Activated CD8-positive, alpha-beta T cell treated with anti-CD3 and anti-CD28 coated beads, Interleukin-2, amount 10 ng/mL, durations not matched to agents 7 days and 5 days (primary cell): ENCODE results near the gene CDIP1. TPM values are rescaled to one million over a fixed set of nuclear protein-coding genes. Genes with fewer than 3 reads are reported as not detected.

ENCODE experiments used
- ATAC-seq: fragments of 150-1000 bp; cut with Tn5 transposase; one replicate; pipeline ENCODE4 v1.10.0; 2021; ENCODE audit warnings: moderate library complexity
- CTCF ChIA-PET: fragments of 350-600 bp; sonication (Branson Sonifier 250); formaldehyde crosslinking; loops from one replicate; lab custom pipeline; 2021; ENCODE audit warnings: antibody characterized with exemption; lab: Charles Lee
- POLR2A ChIA-PET: fragments of 350-600 bp; sonication (Branson Sonifier 250); formaldehyde crosslinking; loops from one replicate; lab custom pipeline; 2021; ENCODE audit warnings: antibody characterized with exemption; lab: Charles Lee
- DNase-seq: peaks from one replicate; pipeline ENCODE4 v3.0.0-alpha.2; 2020
- H3K27ac Mint-ChIP-seq: one replicate; pipeline ENCODE4 v1.8.0; 2021; ENCODE audit warnings: mild to moderate bottlenecking, mixed read lengths
- H3K27me3 Mint-ChIP-seq: one replicate; pipeline ENCODE4 v1.8.0; 2021; ENCODE audit warnings: low read depth, mixed read lengths
- H3K36me3 Mint-ChIP-seq: one replicate; pipeline ENCODE4 v1.8.0; 2021; ENCODE audit warnings: low read depth, mixed read lengths
- H3K4me1 Mint-ChIP-seq: one replicate; pipeline ENCODE4 v1.8.0; 2021; ENCODE audit warnings: low read depth, mixed read lengths
- H3K4me3 Mint-ChIP-seq: one replicate; pipeline ENCODE4 v1.8.0; 2021; ENCODE audit warnings: mild to moderate bottlenecking, mixed read lengths
- H3K9me3 Mint-ChIP-seq: one replicate; pipeline ENCODE4 v1.8.0; 2022; ENCODE audit warnings: mixed read lengths; ENCODE audit not compliant: insufficient read depth
- total RNA-seq, 2 experiments: library from RNA; stranded (reverse); gene quantifications; one replicate each; pipeline ENCODE4 v1.2.3, GENCODE V29; 2021

The CDIP1 gene
- total RNA-seq, 2 experiments from 2014 or later = 44.0 to 48.7 TPM

DNA sequence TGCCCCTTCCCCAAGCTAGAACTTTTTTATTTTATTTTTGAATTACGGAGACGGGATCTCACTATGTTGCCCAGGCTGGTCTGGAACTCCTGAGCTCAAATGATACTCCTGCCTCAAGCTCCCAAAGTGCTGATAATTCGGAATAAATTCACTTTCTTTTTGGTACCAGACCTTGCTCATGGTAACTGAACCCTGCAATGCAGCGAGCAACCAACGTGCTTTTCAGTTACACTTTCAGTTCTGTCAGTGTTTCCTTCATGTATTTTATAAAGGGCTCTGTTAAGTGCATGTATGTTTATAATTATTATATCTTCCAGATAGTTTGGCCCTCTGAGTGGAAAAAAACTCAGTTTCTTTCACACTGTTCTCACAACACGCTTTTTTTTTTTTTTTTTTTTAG lies 31.5 kb upstream of the CDIP1 start:
- no peaks in the 10 kb centered on the region for H3K9me3 Mint-ChIP-seq
- no peak overlapping the region for H3K27ac Mint-ChIP-seq
- peaks cover 2% of the 10 kb centered on the region for H3K27me3 Mint-ChIP-seq
- POLR2A ChIA-PET = no interaction called here
- CTCF ChIA-PET = interaction anchor here (0.7 to 1.7 kb wide), 4 partner anchors 14 to 63 kb away, joined by 3 to 5 read pairs (median 4); partner anchors contain the start of gene C16orf96
- ATAC-seq (no peak), DNase-seq (no peak)
- H3K36me3 Mint-ChIP-seq = no peaks in the 10 kb centered on the region
- H3K4me3 Mint-ChIP-seq = no peak overlapping the region
- H3K4me1 Mint-ChIP-seq = peaks cover 16% of the 10 kb centered on the region

- Mint-ChIP-seq H3K36me3 (no peaks in the 10 kb centered on the region), H3K4me3 (no peak overlapping the region), H3K27ac (no peak overlapping the region), H3K27me3 (peaks cover 2% of the 10 kb centered on the region), H3K4me1 (peaks cover 8% of the 10 kb centered on the region), H3K9me3 (no peaks in the 10 kb centered on the region)
- DNase-seq (no peak), ATAC-seq (no peak)
- CTCF ChIA-PET = no interaction called here
- POLR2A ChIA-PET = interaction anchor here (0.6 kb wide), 1 partner anchor 1135 kb away, joined by 3 read pairs; no protein-coding TSS in a partner anchor
Measured at GRCh38 chr16:4566144-4566543, 27.6 kb upstream of the CDIP1 start.

DNA sequence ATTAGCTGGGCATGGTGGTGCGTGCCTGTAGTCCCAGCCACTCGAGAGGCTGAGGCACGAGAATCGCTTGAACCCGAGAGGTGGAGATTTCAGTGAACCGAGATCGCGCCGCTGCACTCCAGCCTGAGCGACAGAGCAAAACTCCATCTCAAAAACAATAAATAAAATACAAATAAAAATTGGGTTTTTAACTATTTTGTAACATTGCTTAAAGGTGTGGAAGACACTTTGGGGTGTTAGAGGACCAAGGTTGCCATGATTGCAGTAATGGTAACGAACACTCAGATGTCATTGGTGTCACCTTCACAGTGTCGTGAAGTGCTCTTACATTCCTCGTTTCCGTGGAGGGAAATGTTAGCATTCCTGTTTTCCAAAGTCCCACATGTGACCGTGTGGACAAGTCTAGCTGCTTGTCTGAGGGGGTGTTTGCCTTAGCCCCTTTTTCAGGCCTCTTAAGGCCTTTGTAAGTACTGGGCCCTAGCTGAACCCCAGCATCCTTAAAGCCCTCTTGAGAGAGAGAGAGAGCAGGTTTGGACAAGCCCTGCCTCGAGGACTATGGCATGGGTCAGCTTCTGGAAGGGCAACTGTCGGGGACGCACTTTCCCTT lies 26.2 kb upstream of the CDIP1 start:
- H3K4me1 Mint-ChIP-seq = peaks cover 8% of the 10 kb centered on the region
- ATAC-seq (no peak), DNase-seq (no peak)
- no peak overlapping the region for H3K27ac Mint-ChIP-seq
- ChIA-PET CTCF (interaction anchor here (1.3 kb wide), 1 partner anchor 74 kb away, joined by 3 read pairs; no protein-coding TSS in a partner anchor), POLR2A (no interaction called here)
- H3K9me3 Mint-ChIP-seq = no peaks in the 10 kb centered on the region
- peaks cover 2% of the 10 kb centered on the region for H3K27me3 Mint-ChIP-seq
- H3K36me3 Mint-ChIP-seq = no peaks in the 10 kb centered on the region
- no peak overlapping the region for H3K4me3 Mint-ChIP-seq

GRCh38 chr16:4561596-4561995 lies 23.0 kb upstream of the CDIP1 start:
- Mint-ChIP-seq H3K9me3 (no peaks in the 10 kb centered on the region), H3K27me3 (peaks cover 2% of the 10 kb centered on the region), H3K36me3 (no peaks in the 10 kb centered on the region), H3K4me3 (no peak overlapping the region), H3K27ac (no peak overlapping the region), H3K4me1 (peaks cover 5% of the 10 kb centered on the region)
- POLR2A ChIA-PET = no interaction called here
- DNase-seq (no peak), ATAC-seq (no peak)
- CTCF ChIA-PET = interaction anchor here (1.5 kb wide), 1 partner anchor 56 kb away, joined by 4 read pairs; no protein-coding TSS in a partner anchor

- ATAC-seq = no peak
- no peak overlapping the region for H3K27ac Mint-ChIP-seq
- no peak for DNase-seq
- no peaks in the 10 kb centered on the region for H3K9me3 Mint-ChIP-seq
- ChIA-PET CTCF (no interaction called here), POLR2A (no interaction called here)
- H3K27me3 Mint-ChIP-seq = peaks cover 5% of the 10 kb centered on the region
- no peaks in the 10 kb centered on the region for H3K36me3 Mint-ChIP-seq
- H3K4me3 Mint-ChIP-seq = no peak overlapping the region
- H3K4me1 Mint-ChIP-seq = no peaks in the 10 kb centered on the region
Measured at GRCh38 chr16:4557973-4558372, 19.4 kb upstream of the CDIP1 start.

- no peaks in the 10 kb centered on the region for H3K4me1 Mint-ChIP-seq
- no peak overlapping the region for H3K4me3 Mint-ChIP-seq
- H3K27me3 Mint-ChIP-seq = peaks cover 14% of the 10 kb centered on the region
- DNase-seq (no peak), ATAC-seq (no peak)
- no peaks in the 10 kb centered on the region for H3K36me3 Mint-ChIP-seq
- POLR2A ChIA-PET = no interaction called here
- CTCF ChIA-PET = interaction anchor here (1.0 to 1.3 kb wide), 3 partner anchors 14 to 81 kb away, joined by 3 read pairs; partner anchors contain the start of gene HMOX2
- no peaks in the 10 kb centered on the region for H3K9me3 Mint-ChIP-seq
- H3K27ac Mint-ChIP-seq = no peak overlapping the region
Measured at GRCh38 chr16:4556580-4556979, 18.0 kb upstream of the CDIP1 start.

DNA sequence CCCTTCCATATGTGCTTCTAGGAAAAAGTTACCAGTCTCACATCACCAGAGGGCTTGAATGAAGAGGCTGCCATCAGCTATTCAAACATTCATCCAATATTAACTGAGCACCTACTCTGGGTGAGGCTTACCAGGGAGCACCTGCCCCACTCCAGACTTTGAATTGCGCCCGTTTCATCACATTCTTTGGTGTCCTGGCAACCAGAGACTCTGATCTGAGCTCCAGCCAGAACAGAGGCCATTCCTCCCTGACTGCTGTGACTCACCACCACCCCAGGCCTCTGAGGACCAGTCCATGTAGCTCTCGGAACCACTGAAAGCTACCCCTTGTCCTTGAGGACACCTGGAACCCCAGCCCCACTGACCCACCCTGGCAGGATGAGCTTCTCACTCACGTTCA lies 17.5 kb upstream of the CDIP1 start, which contains the start of gene C16orf96:
C16orf96 (plus strand) TSS at position 229 of the 400 bp plus-strand sequence; CDS start at position 379, 150 bp downstream.
- ChIA-PET CTCF (interaction anchor here (1.0 to 1.3 kb wide), 3 partner anchors 14 to 80 kb away, joined by 3 read pairs; partner anchors contain the start of gene HMOX2), POLR2A (no interaction called here)
- no peaks in the 10 kb centered on the region for H3K9me3 Mint-ChIP-seq
- DNase-seq (no peak), ATAC-seq (no peak)
- H3K4me3 Mint-ChIP-seq = no peak within 1 kb of the TSS
- no peak within 1 kb of the TSS for H3K27ac Mint-ChIP-seq
- H3K27me3 Mint-ChIP-seq = peaks cover 14% of the 10 kb centered on the region
- H3K4me1 Mint-ChIP-seq = no peaks in the 10 kb centered on the region
- no peaks in the 10 kb centered on the region for H3K36me3 Mint-ChIP-seq

- Mint-ChIP-seq H3K27me3 (peaks cover 12% of the 10 kb centered on the region), H3K36me3 (no peaks in the 10 kb centered on the region), H3K4me3 (no peak overlapping the region), H3K9me3 (no peaks in the 10 kb centered on the region), H3K4me1 (peaks cover 15% of the 10 kb centered on the region), H3K27ac (no peak overlapping the region)
- ChIA-PET POLR2A (no interaction called here), CTCF (interaction anchor here (0.7 to 9.0 kb wide), 3 partner anchors 22 to 47 kb away, joined by 3 to 159 read pairs (median 3); no protein-coding TSS in a partner anchor)
- DNase-seq (no peak), ATAC-seq (no peak)
Measured at GRCh38 chr16:4552541-4552940, 14.0 kb upstream of the CDIP1 start.

DNA sequence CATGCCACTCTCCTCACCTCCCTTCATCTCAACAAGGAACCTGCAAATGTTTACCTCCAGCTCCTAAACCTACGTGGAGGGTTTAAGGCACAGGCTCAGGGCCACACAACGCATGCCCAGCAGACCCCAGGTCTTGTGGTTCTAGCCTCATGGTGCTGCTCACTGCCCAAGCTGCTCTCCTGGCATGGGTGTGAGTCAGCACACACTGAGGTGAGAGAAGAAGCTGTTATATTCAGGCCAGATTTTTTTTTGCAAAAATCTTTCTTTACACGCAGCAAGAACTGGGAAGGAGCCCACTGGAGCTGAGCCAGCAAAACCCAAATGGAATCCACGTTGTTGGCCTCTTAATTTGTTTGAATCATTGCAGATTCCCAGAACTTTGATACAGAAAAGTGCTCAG lies 12.0 kb upstream of the CDIP1 start:
- no peak for DNase-seq
- no peaks in the 10 kb centered on the region for H3K9me3 Mint-ChIP-seq
- H3K27ac Mint-ChIP-seq = no peak overlapping the region
- peaks cover 16% of the 10 kb centered on the region for H3K4me1 Mint-ChIP-seq
- no peak overlapping the region for H3K4me3 Mint-ChIP-seq
- H3K36me3 Mint-ChIP-seq = no peaks in the 10 kb centered on the region
- CTCF ChIA-PET = interaction anchor here (1.3 to 9.0 kb wide), 6 partner anchors 13 to 297 kb away, joined by 3 to 159 read pairs (median 7); partner anchors contain the start of gene CDIP1
- POLR2A ChIA-PET = no interaction called here
- peaks cover 12% of the 10 kb centered on the region for H3K27me3 Mint-ChIP-seq
- ATAC-seq = no peak

DNA sequence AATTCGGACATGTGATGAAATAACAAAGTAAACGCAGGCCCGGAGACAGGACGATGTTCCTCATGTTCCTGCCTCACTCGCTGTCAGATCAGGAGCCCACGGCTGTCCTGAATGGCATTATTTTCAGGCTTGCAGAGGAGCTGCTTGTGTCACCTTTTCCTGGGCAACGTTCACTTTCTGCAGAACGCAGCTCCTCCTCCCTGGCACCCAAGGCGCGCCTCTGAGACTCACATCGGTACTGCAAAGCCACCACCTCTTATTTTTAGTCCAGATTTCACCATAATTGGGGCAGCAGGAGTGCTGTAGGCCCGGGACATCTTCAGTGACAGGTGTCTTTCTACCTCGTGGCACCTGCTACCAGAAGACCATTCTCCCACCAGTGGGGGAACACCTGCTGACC lies 9.6 kb upstream of the CDIP1 start:
- ATAC-seq (no peak), DNase-seq (no peak)
- Mint-ChIP-seq H3K36me3 (no peaks in the 10 kb centered on the region), H3K27me3 (peaks cover 10% of the 10 kb centered on the region), H3K9me3 (no peaks in the 10 kb centered on the region), H3K27ac (no peak overlapping the region), H3K4me1 (peaks cover 16% of the 10 kb centered on the region), H3K4me3 (no peak overlapping the region)
- ChIA-PET POLR2A (interaction anchor here (0.6 to 1.9 kb wide), 2 partner anchors 43 to 72 kb away, joined by 3 to 4 read pairs; partner anchors contain the start of gene HMOX2), CTCF (interaction anchor here (0.6 to 9.0 kb wide), 18 partner anchors 10 to 145 kb away, joined by 3 to 159 read pairs (median 6); partner anchors contain the start of genes CDIP1 and HMOX2)

DNA sequence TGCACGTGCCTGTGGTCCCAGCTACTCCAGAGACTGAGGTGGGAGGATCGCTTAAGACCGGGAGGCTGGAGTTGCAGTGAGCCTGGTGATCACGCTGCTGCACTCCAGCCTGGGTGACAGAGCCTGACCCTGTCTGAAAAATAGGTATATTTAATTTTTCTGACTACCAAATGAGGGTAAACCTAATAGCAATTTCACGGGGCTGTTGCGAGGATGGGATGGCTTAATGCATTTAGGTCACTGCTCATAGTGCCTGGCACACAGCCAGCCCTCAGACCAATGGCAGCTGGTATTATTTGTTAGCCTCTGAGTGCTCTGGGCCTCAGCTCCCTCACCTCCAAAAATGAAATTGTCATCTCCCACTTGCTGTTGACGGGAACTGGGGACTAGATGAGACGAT lies 5.9 kb upstream of the CDIP1 start:
- Mint-ChIP-seq H3K9me3 (peaks cover 7% of the 10 kb centered on the region), H3K4me3 (no peak overlapping the region), H3K36me3 (peaks cover 10% of the 10 kb centered on the region), H3K27ac (no peak overlapping the region), H3K27me3 (no peaks in the 10 kb centered on the region), H3K4me1 (peaks cover 17% of the 10 kb centered on the region)
- ChIA-PET POLR2A (no interaction called here), CTCF (interaction anchor here (1.9 to 9.0 kb wide), 2 partner anchors 15 to 36 kb away, joined by 5 to 159 read pairs; no protein-coding TSS in a partner anchor)
- DNase-seq (no peak), ATAC-seq (no peak)
